Measurements from ENCODE around the gene PDCD7. TPM values are rescaled to one million over a fixed set of nuclear protein-coding genes. Genes with fewer than 3 reads are reported as not detected.

The PDCD7 gene
- total RNA-seq, 2 experiments from 2014 or later, result 34.6 to 47.3 TPM

DNA sequence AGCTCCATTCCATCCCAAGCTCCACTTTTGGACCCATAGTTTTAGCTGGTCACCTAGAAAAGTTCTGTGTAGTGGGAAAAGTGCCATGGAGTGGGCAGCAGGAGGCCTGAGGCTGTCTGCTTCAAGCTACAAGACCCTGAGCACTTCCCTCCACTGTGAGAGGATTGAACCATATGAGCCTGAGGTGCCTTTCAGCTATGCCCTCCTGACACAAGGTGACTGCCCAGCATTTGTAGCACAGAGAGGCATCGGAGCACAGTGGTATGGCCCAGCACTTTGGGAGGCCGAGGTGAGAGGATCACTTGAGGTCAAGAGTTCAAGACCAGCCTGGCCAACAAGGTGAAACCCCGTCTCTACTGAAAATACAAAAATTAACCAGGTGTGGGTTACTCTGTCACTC, 61.0 kb downstream of the PDCD7 start:
- H3K79me2 ChIP-seq (ENCODE audit: insufficient read depth, low read depth, low read length), result no peaks in the 10 kb centered on the region
- ChIA-PET CTCF (ENCODE audit: unreplicated experiment) (no interaction called here), POLR2A (interaction anchor here (0.7 kb wide), 2 partner anchors 19 to 60 kb away, joined by 3 read pairs; no protein-coding TSS in a partner anchor)
- no peaks in the 10 kb centered on the region for H3K9me2 ChIP-seq (ENCODE audit: insufficient read depth, low read length)
- TF ChIP-seq, protein P1, sequence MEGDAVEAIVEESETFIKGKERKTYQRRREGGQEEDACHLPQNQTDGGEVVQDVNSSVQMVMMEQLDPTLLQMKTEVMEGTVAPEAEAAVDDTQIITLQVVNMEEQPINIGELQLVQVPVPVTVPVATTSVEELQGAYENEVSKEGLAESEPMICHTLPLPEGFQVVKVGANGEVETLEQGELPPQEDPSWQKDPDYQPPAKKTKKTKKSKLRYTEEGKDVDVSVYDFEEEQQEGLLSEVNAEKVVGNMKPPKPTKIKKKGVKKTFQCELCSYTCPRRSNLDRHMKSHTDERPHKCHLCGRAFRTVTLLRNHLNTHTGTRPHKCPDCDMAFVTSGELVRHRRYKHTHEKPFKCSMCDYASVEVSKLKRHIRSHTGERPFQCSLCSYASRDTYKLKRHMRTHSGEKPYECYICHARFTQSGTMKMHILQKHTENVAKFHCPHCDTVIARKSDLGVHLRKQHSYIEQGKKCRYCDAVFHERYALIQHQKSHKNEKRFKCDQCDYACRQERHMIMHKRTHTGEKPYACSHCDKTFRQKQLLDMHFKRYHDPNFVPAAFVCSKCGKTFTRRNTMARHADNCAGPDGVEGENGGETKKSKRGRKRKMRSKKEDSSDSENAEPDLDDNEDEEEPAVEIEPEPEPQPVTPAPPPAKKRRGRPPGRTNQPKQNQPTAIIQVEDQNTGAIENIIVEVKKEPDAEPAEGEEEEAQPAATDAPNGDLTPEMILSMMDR (conservative IDR thresholded peaks at IDR 0.05; ENCODE audit: low read length), result no peak
- no peak for TF ChIP-seq EZH2phosphoT487 (IDR thresholded peaks at IDR 0.05; ENCODE audit: borderline replicate concordance, low read depth, low read length)
- DNase-seq (ENCODE audit: low spot score), result no peak
- H3K4me2 ChIP-seq (ENCODE audit: low read length), result no peak overlapping the region
- intact Hi-C loops (cut with micrococcal nuclease; ENCODE audit: unreplicated experiment), result no loop called here
- no peak overlapping the region for H3K27ac ChIP-seq (ENCODE audit: low read depth, low read length, poor library complexity, severe bottlenecking)
- H3K9me3 ChIP-seq (ENCODE audit: low read length), result no peaks in the 10 kb centered on the region
- no peaks in the 10 kb centered on the region for H4K20me1 ChIP-seq (ENCODE audit: insufficient read depth, low read length)
- BruUV-seq (replicated peaks), result no TSS peak
- no peak overlapping the region for H3K4me3 ChIP-seq (ENCODE audit: low read depth, low read length, poor library complexity, severe bottlenecking)
- H3K4me1 ChIP-seq (ENCODE audit: insufficient read depth, low read length, poor library complexity, severe bottlenecking), result peaks cover 5% of the 10 kb centered on the region
- H3K36me3 ChIP-seq (ENCODE audit: insufficient read depth, low read length), result no peaks in the 10 kb centered on the region
- no peak overlapping the region for H2AFZ ChIP-seq (ENCODE audit: low read length)

DNA sequence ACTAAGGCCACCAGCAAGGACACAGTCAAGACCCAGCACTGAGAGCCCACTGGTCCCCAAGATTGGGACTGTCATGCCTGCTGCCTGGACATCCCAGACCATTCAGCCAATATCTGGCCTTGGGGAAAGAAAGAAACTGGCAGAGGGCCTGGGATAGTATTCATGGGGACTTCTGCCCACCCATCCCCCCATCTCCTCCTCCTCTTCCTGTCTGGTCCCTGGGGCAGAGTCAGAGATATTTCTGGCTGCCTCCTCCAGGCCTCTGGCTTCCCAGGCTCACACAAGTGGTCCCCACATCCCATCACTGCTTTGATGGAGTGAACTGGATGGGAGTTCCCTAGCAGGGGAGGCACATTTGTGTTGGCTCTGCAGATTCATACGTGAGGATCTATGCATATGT, 61.6 kb downstream of the PDCD7 start:
- Histone ChIP-seq H3K4me1 (ENCODE audit: insufficient read depth, low read length, poor library complexity, severe bottlenecking) (peaks cover 5% of the 10 kb centered on the region), H3K36me3 (ENCODE audit: insufficient read depth, low read length) (no peaks in the 10 kb centered on the region), H2AFZ (ENCODE audit: low read length) (no peak overlapping the region), H3K27ac (ENCODE audit: low read depth, low read length, poor library complexity, severe bottlenecking) (no peak overlapping the region), H4K20me1 (ENCODE audit: insufficient read depth, low read length) (no peaks in the 10 kb centered on the region), H3K79me2 (ENCODE audit: insufficient read depth, low read depth, low read length) (no peaks in the 10 kb centered on the region), H3K9me3 (ENCODE audit: low read length) (no peaks in the 10 kb centered on the region), H3K4me3 (ENCODE audit: low read depth, low read length, poor library complexity, severe bottlenecking) (no peak overlapping the region), H3K9me2 (ENCODE audit: insufficient read depth, low read length) (no peaks in the 10 kb centered on the region), H3K4me2 (ENCODE audit: low read length) (no peak overlapping the region)
- ChIA-PET CTCF (ENCODE audit: unreplicated experiment) (no interaction called here), POLR2A (interaction anchor here (0.7 kb wide), 1 partner anchor 60 kb away, joined by 3 read pairs; no protein-coding TSS in a partner anchor)
- TF ChIP-seq EZH2phosphoT487 (IDR thresholded peaks at IDR 0.05; ENCODE audit: borderline replicate concordance, low read depth, low read length), result no peak
- TF ChIP-seq, protein P1 (conservative IDR thresholded peaks at IDR 0.05; ENCODE audit: low read length), result no peak
- DNase-seq (ENCODE audit: low spot score), result no peak
- no TSS peak for BruUV-seq (replicated peaks)
- intact Hi-C loops (cut with micrococcal nuclease; ENCODE audit: unreplicated experiment), result no loop called here

DNA sequence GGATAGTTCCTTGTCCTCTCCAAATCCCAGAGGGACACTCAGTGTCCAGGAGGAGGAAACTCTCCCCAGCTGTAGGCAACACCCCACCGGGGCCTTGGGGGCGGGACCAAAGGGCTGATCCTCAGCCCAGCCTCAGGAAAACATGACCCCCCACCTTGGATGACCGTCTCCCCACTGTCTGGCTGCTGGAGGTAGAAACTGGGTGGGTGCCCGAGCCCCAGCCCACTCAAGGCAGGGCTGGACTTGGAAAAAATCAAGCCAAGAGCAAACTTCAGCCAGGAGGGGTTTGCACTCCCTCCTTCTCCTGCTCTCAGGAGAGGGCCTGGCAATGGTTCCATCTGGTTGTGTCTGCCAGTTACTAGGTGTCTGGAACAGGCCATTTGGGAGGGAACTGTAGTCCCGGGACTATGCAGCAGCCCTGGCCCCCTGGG, 62.2 kb downstream of the PDCD7 start:
- H3K79me2 ChIP-seq (ENCODE audit: insufficient read depth, low read depth, low read length), result no peaks in the 10 kb centered on the region
- intact Hi-C loops (cut with micrococcal nuclease; ENCODE audit: unreplicated experiment), result no loop called here
- no peak overlapping the region for H3K4me3 ChIP-seq (ENCODE audit: low read depth, low read length, poor library complexity, severe bottlenecking)
- no peaks in the 10 kb centered on the region for H3K36me3 ChIP-seq (ENCODE audit: insufficient read depth, low read length)
- no peak overlapping the region for H3K27ac ChIP-seq (ENCODE audit: low read depth, low read length, poor library complexity, severe bottlenecking)
- H3K9me2 ChIP-seq (ENCODE audit: insufficient read depth, low read length), result no peaks in the 10 kb centered on the region
- BruUV-seq (replicated peaks), result no TSS peak
- H3K4me1 ChIP-seq (ENCODE audit: insufficient read depth, low read length, poor library complexity, severe bottlenecking), result peaks cover 5% of the 10 kb centered on the region
- no peaks in the 10 kb centered on the region for H3K9me3 ChIP-seq (ENCODE audit: low read length)
- H3K4me2 ChIP-seq (ENCODE audit: low read length), result no peak overlapping the region
- ChIA-PET POLR2A (no interaction called here), CTCF (ENCODE audit: unreplicated experiment) (no interaction called here)
- no peak for TF ChIP-seq EZH2phosphoT487 (IDR thresholded peaks at IDR 0.05; ENCODE audit: borderline replicate concordance, low read depth, low read length)
- TF ChIP-seq, protein P1 (conservative IDR thresholded peaks at IDR 0.05; ENCODE audit: low read length), result no peak
- H4K20me1 ChIP-seq (ENCODE audit: insufficient read depth, low read length), result no peaks in the 10 kb centered on the region
- no peak for DNase-seq (ENCODE audit: low spot score)
- no peak overlapping the region for H2AFZ ChIP-seq (ENCODE audit: low read length)
